Left forelimb (tissue), 1 donor: ENCODE measurements around the gene RHOJ.

Experiments used
- DNase-seq: peaks from one replicate; pipeline ENCODE4 v3.0.0-alpha.2; 2018; ENCODE audit warnings: low spot score

RHOJ gene

GRCh38 chr14:63205866-63206265 is 1.6 kb downstream of the RHOJ start:
- no peak for DNase-seq

- DNase-seq, result no peak
Observed at GRCh38 chr14:63209160-63209559, 4.9 kb downstream of the RHOJ start.

- no peak for DNase-seq
Observed at GRCh38 chr14:63210812-63211211, 6.6 kb downstream of the RHOJ start.

- DNase-seq, result no peak
Observed at GRCh38 chr14:63212209-63212608, 8.0 kb downstream of the RHOJ start.

- DNase-seq, result no peak
Observed at GRCh38 chr14:63212776-63213500, 8.7 kb downstream of the RHOJ start.

- no peak for DNase-seq
Observed at GRCh38 chr14:63214417-63215196, 10.4 kb downstream of the RHOJ start.

GRCh38 chr14:63220526-63220925 is 16.3 kb downstream of the RHOJ start:
- DNase-seq, result no peak

GRCh38 chr14:63223596-63223995 is 19.4 kb downstream of the RHOJ start:
- DNase-seq, result no peak

GRCh38 chr14:63224196-63224595 is 20.0 kb downstream of the RHOJ start:
- no peak for DNase-seq

- no peak for DNase-seq
Observed at GRCh38 chr14:63228217-63228616, 24.0 kb downstream of the RHOJ start.

- DNase-seq, result no peak
Observed at GRCh38 chr14:63229330-63230059, 25.3 kb downstream of the RHOJ start.

GRCh38 chr14:63231766-63232165 is 27.5 kb downstream of the RHOJ start:
- no peak for DNase-seq

GRCh38 chr14:63237791-63238190 is 33.5 kb downstream of the RHOJ start:
- no peak for DNase-seq

GRCh38 chr14:63240221-63240620 is 36.0 kb downstream of the RHOJ start:
- no peak for DNase-seq

GRCh38 chr14:63241096-63241495 is 36.9 kb downstream of the RHOJ start:
- DNase-seq, result no peak

GRCh38 chr14:63243646-63244045 is 39.4 kb downstream of the RHOJ start:
- no peak for DNase-seq

GRCh38 chr14:63245893-63246292 is 41.6 kb downstream of the RHOJ start:
- no peak for DNase-seq

GRCh38 chr14:63248211-63248610 is 44.0 kb downstream of the RHOJ start:
- DNase-seq, result no peak

- DNase-seq, result no peak
Observed at GRCh38 chr14:63249092-63249491, 44.8 kb downstream of the RHOJ start.

- DNase-seq, result no peak
Observed at GRCh38 chr14:63257299-63257698, 53.1 kb downstream of the RHOJ start.

- DNase-seq, result no peak
Observed at GRCh38 chr14:63262446-63262845, 58.2 kb downstream of the RHOJ start.

GRCh38 chr14:63266106-63266505 is 61.9 kb downstream of the RHOJ start:
- no peak for DNase-seq

GRCh38 chr14:63267171-63267570 is 62.9 kb downstream of the RHOJ start:
- no peak for DNase-seq
